ENCODE results near the gene PRR23C.
A peak's percentile ranks its signal among the peaks of the same experiment; 100 is the strongest.
"Not testable (repeated sequence)": the region's sequence is repeated elsewhere in the genome, so short reads cannot be mapped to it uniquely, and the experiment has no call there.

The PRR23C gene

DNA sequence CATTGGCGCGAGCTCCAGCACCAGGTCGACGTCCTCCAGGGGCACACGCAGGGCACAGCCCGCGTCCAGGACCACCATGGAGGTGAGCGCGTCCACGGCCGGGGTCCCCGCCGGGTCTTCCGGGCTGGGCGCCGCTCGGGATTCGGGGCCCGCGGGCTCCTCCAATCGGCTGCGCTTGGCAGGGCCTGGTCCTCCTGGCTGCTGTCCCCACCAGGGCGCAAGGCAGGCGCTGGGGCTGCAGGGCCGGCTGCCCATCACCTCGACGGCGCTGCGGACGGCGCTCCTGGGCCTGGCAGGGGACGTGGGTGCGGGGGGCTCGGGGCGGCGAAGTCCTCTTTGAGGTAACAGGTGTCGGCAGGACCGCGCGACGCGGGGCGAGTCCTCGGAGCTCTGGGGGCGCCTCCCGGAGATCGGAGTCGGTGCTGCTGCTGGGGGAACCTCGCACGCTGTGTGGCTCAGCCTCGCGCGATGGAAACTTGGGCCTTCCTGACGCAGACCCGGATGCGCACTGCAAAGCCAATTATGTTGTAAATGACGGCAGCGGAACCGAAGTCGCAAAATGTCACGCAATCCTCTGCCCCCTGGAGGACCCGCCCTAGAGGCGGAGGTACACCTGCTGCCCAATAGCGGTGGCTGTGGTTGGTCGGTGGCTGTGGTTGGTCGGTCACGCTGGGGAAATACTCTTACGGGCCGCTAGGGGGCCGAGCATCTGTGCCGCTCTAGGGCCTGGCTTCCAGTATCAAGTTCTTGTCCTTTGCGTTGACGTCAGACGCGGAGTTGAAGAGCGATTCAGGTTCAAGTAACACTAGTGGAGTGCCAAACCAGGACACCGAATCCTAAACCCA, at the start of gene PRR23C:
Gene PRR23C (minus strand): TSS at position 527 of the 845 bp plus-strand sequence. CDS start 272 bp downstream, at position 255.
- in situ Hi-C loops (cut with HindIII; ENCODE audit: low pct_ligation_motif_present, low pct_unique_long_range_greater_than_20kb, low sequenced_read_pairs): no loop called here
- no peak for DNase-seq

DNA sequence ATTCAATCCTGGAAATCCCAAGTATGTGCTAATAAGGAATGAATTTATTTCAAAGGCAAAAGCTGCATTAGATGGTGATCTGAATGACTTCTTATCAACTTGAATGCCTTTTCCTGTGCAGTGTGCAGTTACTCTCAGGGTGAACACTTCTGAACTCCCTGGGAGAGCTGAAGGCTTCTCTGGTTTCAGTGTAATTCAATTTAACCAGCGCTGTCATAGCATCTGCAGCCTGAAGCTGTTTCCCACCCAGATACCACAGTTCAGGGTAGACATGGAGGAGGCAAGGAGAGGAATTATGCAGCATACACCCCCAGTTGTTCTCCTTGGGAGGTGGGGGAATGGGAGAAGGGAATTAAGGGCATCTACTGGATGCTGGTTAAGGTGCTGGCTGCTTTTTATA, 49.1 kb upstream of the PRR23C start:
- no peak for DNase-seq
- in situ Hi-C loops (cut with HindIII; ENCODE audit: low pct_ligation_motif_present, low pct_unique_long_range_greater_than_20kb, low sequenced_read_pairs): no loop called here

GRCh38 chr3:139088462-139089324, 44.0 kb upstream of the PRR23C start:
- DNase-seq: no peak
- in situ Hi-C loops (cut with HindIII; ENCODE audit: low pct_ligation_motif_present, low pct_unique_long_range_greater_than_20kb, low sequenced_read_pairs): no loop called here

DNA sequence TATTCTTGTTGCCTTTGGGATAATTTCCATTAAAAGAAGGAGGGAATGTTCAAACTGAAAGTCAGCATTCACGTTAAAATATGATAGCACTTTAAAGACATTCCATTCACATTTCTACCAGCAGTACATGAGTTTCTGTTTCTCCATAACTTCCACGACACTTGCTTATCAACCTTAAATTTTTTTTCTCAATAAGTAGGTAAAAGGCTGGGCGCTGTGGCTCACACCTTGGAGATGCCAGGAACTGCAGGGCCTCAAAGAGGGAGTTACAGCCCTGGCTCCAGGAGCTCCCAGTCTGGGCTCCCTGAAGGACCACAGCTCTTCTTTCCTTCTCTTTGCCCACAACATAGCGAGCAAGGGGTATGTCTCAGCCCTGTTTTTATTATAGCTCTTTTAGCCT, 42.9 kb upstream of the PRR23C start:
- no peak for DNase-seq
- in situ Hi-C loops (cut with HindIII; ENCODE audit: low pct_ligation_motif_present, low pct_unique_long_range_greater_than_20kb, low sequenced_read_pairs): no loop called here

- no peak for DNase-seq
- in situ Hi-C loops (cut with HindIII; ENCODE audit: low pct_ligation_motif_present, low pct_unique_long_range_greater_than_20kb, low sequenced_read_pairs): no loop called here
Observed at GRCh38 chr3:139084176-139084575, 39.5 kb upstream of the PRR23C start.

DNA sequence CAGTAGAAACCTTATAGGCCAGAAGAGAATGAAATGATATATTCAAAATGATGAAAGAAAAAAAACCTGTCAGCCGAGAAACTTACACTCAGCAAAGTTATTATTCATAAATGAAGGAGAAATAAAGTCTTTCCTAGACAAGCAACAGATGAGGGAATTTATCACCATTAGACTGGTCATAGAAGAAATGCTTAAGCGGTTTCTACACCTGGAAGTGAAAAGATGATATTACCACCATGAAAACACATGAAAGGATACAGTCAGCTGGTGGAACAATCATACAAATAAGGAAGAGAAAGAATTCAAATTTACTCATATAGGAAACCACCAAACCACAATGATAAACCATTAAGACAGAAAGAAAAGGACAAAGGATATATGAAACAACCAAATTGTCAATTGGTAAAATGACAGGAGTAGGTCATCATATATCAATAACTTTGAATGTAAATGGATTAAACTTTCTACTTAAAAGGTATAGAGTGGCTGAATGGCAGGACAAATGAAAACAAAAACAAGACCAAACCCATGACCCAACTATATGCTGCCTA, 29.9 kb upstream of the PRR23C start:
- DNase-seq: no peak
- in situ Hi-C loops (cut with HindIII; ENCODE audit: low pct_ligation_motif_present, low pct_unique_long_range_greater_than_20kb, low sequenced_read_pairs): no loop called here

DNA sequence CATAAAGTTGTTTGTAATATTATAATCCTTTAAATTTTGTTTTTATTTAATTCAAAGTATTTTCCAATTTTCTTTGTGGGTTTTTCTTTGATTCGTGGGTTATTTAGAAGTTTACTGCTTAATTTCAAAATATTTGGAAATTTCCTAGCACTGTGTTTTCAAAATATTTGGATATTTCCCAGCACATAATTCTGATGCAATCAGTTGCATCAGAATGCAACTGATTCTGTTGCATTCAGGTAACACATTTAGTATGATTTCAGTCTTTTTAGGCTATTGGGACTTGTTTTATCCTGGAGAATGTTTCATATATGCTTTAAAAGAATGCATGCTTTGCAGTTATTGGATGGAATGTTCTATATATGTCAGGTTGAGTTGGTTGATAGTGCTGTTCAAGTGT, 18.2 kb upstream of the PRR23C start:
- in situ Hi-C loops (cut with HindIII; ENCODE audit: low pct_ligation_motif_present, low pct_unique_long_range_greater_than_20kb, low sequenced_read_pairs): no loop called here
- DNase-seq: no peak

GRCh38 chr3:139052802-139053600, 8.3 kb upstream of the PRR23C start:
- no peak for DNase-seq
- in situ Hi-C loops (cut with HindIII; ENCODE audit: low pct_ligation_motif_present, low pct_unique_long_range_greater_than_20kb, low sequenced_read_pairs): no loop called here

GRCh38 chr3:139043554-139044365, 932 bp downstream of the PRR23C start:
- in situ Hi-C loops (cut with HindIII; ENCODE audit: low pct_ligation_motif_present, low pct_unique_long_range_greater_than_20kb, low sequenced_read_pairs): no loop called here
- no peak for DNase-seq

DNA sequence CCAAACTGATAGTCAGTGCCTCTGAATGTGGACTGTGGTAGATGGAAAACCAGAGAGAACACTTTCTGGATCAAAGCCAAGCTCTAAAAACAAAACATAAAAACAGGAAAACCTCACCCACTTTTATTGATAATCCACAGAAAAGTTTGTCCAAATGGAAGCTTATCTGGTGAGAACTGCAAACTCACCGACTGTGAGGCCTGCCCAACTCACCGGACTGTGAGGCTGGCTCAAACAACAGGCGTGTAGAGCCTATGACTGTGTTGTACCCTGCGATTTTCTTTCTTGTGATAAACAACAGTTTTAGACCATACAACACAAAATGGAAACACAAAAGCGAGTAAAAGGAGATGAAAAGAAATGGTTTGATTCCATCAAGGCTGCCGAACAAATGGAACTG, 7.2 kb downstream of the PRR23C start:
- in situ Hi-C loops (cut with HindIII; ENCODE audit: low pct_ligation_motif_present, low pct_unique_long_range_greater_than_20kb, low sequenced_read_pairs): no loop called here
- DNase-seq: no peak

- in situ Hi-C loops (cut with HindIII; ENCODE audit: low pct_ligation_motif_present, low pct_unique_long_range_greater_than_20kb, low sequenced_read_pairs): no loop called here
- DNase-seq: no peak
Observed at GRCh38 chr3:139032326-139033002, 12.2 kb downstream of the PRR23C start.

DNA sequence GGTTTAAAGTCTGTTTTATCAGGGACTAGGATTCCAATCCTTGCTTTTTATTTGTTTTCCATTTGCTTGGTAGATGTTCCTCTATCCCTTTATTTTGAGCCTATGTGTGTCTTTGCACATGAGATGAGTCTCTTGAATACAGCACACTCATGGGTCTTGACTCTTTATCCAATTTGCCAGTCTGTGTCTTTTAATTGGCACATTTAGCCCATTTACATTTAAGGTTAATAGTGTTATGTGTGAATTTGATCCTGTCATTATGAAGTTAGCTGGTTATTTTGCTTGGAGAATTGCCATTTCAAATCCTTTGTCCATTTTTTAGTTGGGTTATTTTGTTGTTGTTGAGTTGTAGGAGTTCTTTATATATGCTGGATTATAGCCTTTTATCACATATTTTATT, 14.1 kb downstream of the PRR23C start:
- DNase-seq; in situ Hi-C loops (cut with HindIII; ENCODE audit: low pct_ligation_motif_present, low pct_unique_long_range_greater_than_20kb, low sequenced_read_pairs): not testable (repeated sequence)

- no peak for DNase-seq
- in situ Hi-C loops (cut with HindIII; ENCODE audit: low pct_ligation_motif_present, low pct_unique_long_range_greater_than_20kb, low sequenced_read_pairs): no loop called here
Observed at GRCh38 chr3:139024968-139025367, 19.7 kb downstream of the PRR23C start.

DNA sequence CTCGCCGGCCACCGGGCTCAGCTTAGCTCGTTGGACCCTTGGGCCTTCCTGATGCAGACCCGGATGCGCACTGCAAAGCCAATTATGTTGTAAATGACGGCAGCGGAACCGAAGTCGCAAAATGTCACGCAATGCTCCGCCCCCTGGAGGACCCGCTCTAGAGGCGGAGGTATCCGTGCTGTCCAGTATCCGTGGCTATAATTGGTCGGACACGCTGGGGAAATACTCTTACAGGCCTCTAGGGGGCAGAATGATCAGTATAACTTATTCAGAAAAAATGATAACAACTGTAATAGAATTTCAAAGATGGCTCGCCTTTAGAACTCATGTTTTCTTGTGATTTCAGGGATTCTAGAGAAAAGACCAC, 23.8 kb downstream of the PRR23C start, which contains the start of gene PRR23B:
Gene PRR23B (minus strand): TSS at position 59 of the 367 bp plus-strand sequence. CDS start 265 bp downstream, outside the sequence.
- in situ Hi-C loops (cut with HindIII; ENCODE audit: low pct_ligation_motif_present, low pct_unique_long_range_greater_than_20kb, low sequenced_read_pairs): no loop called here
- peak; percentile 3 for DNase-seq

- in situ Hi-C loops (cut with HindIII; ENCODE audit: low pct_ligation_motif_present, low pct_unique_long_range_greater_than_20kb, low sequenced_read_pairs): no loop called here
- DNase-seq: no peak
Observed at GRCh38 chr3:139020036-139020867, 24.4 kb downstream of the PRR23C start.

GRCh38 chr3:139016430-139017048, 28.2 kb downstream of the PRR23C start:
- in situ Hi-C loops (cut with HindIII; ENCODE audit: low pct_ligation_motif_present, low pct_unique_long_range_greater_than_20kb, low sequenced_read_pairs): no loop called here
- no peak for DNase-seq

All from ACHN (cell line).